DND-41 (cell line): ENCODE data around the gene FYB1.

ENCODE experiments used
- EZH2 ChIP-seq: IDR thresholded peaks from 3 replicates; pipeline ENCODE4 v1.6.1; 2012; ENCODE audit warnings: borderline replicate concordance, low read depth, mild to moderate bottlenecking, moderate library complexity, low read length, inconsistent platforms; ENCODE audit not compliant: severe bottlenecking
- TF ChIP-seq, protein P1 (sequence below): IDR thresholded peaks from 2 replicates; pipeline ENCODE4 v1.5.1; 2012; ENCODE audit warnings: borderline replicate concordance, low read length, moderate library complexity, mild to moderate bottlenecking; ENCODE audit not compliant: poor library complexity, severe bottlenecking; ENCODE audit errors: extremely low read depth

DNA sequence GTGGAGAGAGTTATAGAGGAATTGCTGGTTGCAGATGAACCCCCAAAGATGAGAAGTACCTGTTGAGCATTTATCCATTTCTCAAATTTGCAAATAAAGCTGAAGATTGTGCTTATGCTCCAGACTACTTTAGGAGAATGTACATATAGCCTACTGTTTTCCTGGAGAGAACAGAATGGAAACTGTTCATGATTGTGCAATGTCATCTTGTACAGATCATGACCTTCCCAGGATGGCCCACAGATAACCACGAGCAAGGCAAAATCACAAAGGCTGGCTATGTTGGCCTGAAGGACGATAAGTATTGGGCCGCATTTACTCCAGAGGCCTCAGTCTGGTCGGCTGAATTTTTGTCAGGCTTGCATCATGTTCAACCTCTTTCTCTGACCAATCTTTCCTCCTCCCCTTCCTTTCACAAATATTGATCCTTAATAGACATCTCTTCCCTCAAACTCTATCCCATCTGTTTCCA is 116.6 kb downstream of the FYB1 start:
- TF ChIP-seq, protein P1, sequence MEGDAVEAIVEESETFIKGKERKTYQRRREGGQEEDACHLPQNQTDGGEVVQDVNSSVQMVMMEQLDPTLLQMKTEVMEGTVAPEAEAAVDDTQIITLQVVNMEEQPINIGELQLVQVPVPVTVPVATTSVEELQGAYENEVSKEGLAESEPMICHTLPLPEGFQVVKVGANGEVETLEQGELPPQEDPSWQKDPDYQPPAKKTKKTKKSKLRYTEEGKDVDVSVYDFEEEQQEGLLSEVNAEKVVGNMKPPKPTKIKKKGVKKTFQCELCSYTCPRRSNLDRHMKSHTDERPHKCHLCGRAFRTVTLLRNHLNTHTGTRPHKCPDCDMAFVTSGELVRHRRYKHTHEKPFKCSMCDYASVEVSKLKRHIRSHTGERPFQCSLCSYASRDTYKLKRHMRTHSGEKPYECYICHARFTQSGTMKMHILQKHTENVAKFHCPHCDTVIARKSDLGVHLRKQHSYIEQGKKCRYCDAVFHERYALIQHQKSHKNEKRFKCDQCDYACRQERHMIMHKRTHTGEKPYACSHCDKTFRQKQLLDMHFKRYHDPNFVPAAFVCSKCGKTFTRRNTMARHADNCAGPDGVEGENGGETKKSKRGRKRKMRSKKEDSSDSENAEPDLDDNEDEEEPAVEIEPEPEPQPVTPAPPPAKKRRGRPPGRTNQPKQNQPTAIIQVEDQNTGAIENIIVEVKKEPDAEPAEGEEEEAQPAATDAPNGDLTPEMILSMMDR: no peak
- no peak for TF ChIP-seq EZH2
